GM19023 (cell line): ENCODE measurements around the gene TAGAP.

ENCODE experiments used
- ATAC-seq: cut with Tn5 transposase; IDR thresholded peaks from one replicate; pipeline ENCODE4 v1.9.1; 2021; ENCODE audit warnings: mild to moderate bottlenecking, moderate library complexity; ENCODE audit not compliant: unreplicated experiment

TAGAP gene

GRCh38 chr6:159044899-159045727 lies at the start of gene TAGAP:
TAGAP (minus strand) TSS chr6:159044991; CDS start chr6:159044146, 845 bp downstream.
- ATAC-seq, result peak; percentile 81

- ATAC-seq, result no peak
Measured at GRCh38 chr6:159093609-159094443, 49.0 kb upstream of the TAGAP start.

GRCh38 chr6:159092631-159093030 lies 47.8 kb upstream of the TAGAP start:
- ATAC-seq, result no peak

- no peak for ATAC-seq
Measured at GRCh38 chr6:159090530-159091480, 46.0 kb upstream of the TAGAP start.

- no peak for ATAC-seq
Measured at GRCh38 chr6:159089909-159090308, 45.1 kb upstream of the TAGAP start.

GRCh38 chr6:159089443-159089842 lies 44.7 kb upstream of the TAGAP start:
- no peak for ATAC-seq

GRCh38 chr6:159086033-159086618 lies 41.3 kb upstream of the TAGAP start:
- no peak for ATAC-seq

- ATAC-seq, result no peak
Measured at GRCh38 chr6:159085396-159085895, 40.7 kb upstream of the TAGAP start.

- ATAC-seq, result no peak
Measured at GRCh38 chr6:159084493-159085091, 39.8 kb upstream of the TAGAP start.

- ATAC-seq, result no peak
Measured at GRCh38 chr6:159083146-159083545, 38.4 kb upstream of the TAGAP start.

GRCh38 chr6:159082039-159082815 lies 37.4 kb upstream of the TAGAP start:
- ATAC-seq, result no peak

- ATAC-seq, result peak; percentile 57
Measured at GRCh38 chr6:159080217-159080976, 35.6 kb upstream of the TAGAP start.

GRCh38 chr6:159079367-159079766 lies 34.6 kb upstream of the TAGAP start:
- no peak for ATAC-seq

GRCh38 chr6:159077123-159077522 lies 32.3 kb upstream of the TAGAP start:
- no peak for ATAC-seq

- ATAC-seq, result no peak
Measured at GRCh38 chr6:159075506-159076228, 30.9 kb upstream of the TAGAP start.

GRCh38 chr6:159074876-159075275 lies 30.1 kb upstream of the TAGAP start:
- ATAC-seq, result no peak

- ATAC-seq, result no peak
Measured at GRCh38 chr6:159074120-159074684, 29.4 kb upstream of the TAGAP start.
